HAP-1 (cell line): ENCODE results near the gene CACNG1.
"Not testable (repeated sequence)": the region's sequence is repeated elsewhere in the genome, so short reads cannot be mapped to it uniquely, and the experiment has no call there.

ENCODE experiments used
- DNase-seq, 2 experiments: peaks; one replicate each; pipeline ENCODE4 v3.0.0-alpha.2; 2016 to 2020; ENCODE audit warnings: low spot score in 2 of 2
- H3K27me3 ChIP-seq: fragments of 250-450 bp; sonication (Bioruptor Pico); 2 replicates; pipeline ENCODE4 v1.5.1; 2020; ENCODE audit warnings: low read depth, mild to moderate bottlenecking, moderate library complexity
- H3K36me3 ChIP-seq: fragments of 250-450 bp; sonication (Bioruptor Pico); replicated peaks from 2 replicates; pipeline ENCODE4 v1.5.1; 2020; ENCODE audit warnings: mild to moderate bottlenecking
- H3K4me1 ChIP-seq: fragments of 250-450 bp; sonication (Bioruptor Pico); 2 replicates; pipeline ENCODE4 v1.5.1; 2020; ENCODE audit warnings: mild to moderate bottlenecking
- H3K4me3 ChIP-seq: fragments of 250-450 bp; sonication (Bioruptor Pico); 2 replicates; pipeline ENCODE4 v1.5.1; 2020; ENCODE audit warnings: mild to moderate bottlenecking, moderate library complexity
- H3K9me3 ChIP-seq: fragments of 250-450 bp; sonication (Bioruptor Pico); 2 replicates; pipeline ENCODE4 v1.5.1; 2020; ENCODE audit warnings: mild to moderate bottlenecking, moderate library complexity
- in situ Hi-C: fragments of 300-500 bp; cut with MboI; formaldehyde crosslinking; loops from 3 replicates; pipeline ENCODE4 v1.14.3; 2020; ENCODE audit warnings: low sequenced_read_pairs, inconsistent platforms, mixed read lengths

Gene CACNG1

DNA sequence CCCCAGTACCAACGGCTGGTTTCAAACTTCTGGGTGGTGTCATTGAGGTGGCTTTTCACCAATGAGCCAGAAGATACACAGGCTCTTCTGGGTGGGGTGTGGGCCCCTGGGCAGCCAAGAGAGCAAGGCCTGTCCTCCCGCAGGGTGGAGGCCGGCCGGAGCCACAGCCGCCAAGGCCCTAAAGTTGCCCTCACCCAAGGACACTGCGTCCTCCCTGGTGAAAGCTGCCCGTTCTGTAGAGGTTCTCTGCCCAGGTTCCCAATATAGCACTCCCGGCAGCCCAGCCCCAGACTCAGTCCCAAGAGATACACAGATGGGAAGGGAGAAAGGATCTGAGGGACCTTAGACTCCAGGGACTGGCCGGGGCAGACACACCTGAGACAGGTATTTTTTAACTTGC, 10.7 kb upstream of the CACNG1 start:
- DNase-seq: no peak

DNA sequence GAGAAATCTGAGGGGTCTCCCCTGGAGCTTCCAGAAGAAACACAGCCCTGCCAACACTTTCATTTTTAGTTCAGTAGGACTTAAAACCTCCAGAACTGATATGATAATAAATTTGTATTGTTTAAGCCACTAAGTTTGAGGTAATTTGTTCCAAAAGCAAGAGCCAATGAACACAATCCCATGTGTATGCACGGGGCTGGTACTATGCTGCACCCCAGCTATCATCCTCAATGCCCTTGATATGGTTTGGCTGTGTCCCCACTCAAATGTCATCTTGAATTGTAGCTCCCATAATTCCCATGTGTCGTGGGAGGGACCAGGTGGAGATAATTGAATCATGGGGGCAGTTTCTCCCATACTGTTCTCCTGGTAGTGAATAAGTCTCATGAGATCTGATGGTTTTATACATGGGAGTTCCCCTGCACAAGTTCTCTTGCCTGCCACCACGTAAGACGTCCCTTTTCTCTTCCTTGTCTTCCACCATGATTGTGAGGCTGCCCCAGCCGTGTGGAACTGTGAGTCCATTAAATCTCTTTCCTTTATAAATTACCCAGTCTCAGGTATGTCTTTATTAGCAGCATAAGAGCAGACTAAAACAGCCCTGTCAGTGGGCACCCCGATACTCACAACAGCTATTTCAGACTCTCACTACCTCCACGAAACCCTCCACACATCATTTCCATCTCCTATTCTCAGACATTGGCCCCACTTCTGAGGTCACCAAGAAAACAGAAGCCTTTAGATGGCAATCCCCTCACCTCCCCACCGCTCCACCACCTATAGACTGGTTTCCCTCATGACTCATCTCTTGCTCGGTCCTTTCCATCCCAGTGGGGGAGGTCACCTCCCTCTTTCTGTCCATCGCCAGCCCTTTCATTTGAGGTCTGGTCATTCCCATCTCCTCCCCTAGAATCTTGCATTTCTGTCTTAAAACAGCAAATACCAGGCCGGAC, 8.9 kb upstream of the CACNG1 start:
- Histone ChIP-seq H3K4me3 (no peak overlapping the region), H3K4me1 (no peaks in the 10 kb centered on the region), H3K9me3 (no peaks in the 10 kb centered on the region), H3K27me3 (no peaks in the 10 kb centered on the region), H3K36me3 (no peaks in the 10 kb centered on the region)
- in situ Hi-C loops: no loop called here
- DNase-seq: no peak

More for the DNA sequence above, 10.7 kb upstream of the CACNG1 start:
- H3K4me1 ChIP-seq: no peaks in the 10 kb centered on the region
- no peak overlapping the region for H3K4me3 ChIP-seq
- H3K36me3 ChIP-seq: no peaks in the 10 kb centered on the region
- H3K27me3 ChIP-seq: no peaks in the 10 kb centered on the region
- H3K9me3 ChIP-seq: no peaks in the 10 kb centered on the region
- in situ Hi-C loops: no loop called here

DNA sequence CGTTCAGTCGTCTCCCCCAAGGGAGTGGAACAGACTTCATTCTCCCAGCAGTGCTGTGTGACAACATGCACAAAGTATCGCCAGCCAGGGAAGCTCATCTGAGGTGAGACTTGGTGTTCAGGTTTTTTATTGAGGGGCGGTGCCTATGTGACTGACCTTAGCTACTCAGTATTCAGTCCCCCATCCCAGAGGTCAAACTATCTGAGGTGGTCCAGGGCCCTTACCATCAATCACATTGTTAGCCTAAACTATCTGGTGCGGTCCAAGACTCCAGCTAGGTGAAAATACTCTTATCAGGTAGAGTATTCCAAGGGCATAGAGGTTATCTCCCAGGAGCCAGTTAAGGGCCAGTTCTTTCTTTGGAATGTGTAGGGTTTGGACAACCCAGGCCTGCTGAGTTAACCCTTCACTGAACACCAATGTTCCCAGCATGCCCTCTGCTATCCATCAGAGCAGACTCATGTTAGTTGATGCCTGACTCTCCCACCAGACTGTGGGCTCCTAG, 5.4 kb upstream of the CACNG1 start:
- Histone ChIP-seq H3K36me3 (no peaks in the 10 kb centered on the region), H3K4me1 (no peaks in the 10 kb centered on the region), H3K27me3 (no peaks in the 10 kb centered on the region), H3K9me3 (no peaks in the 10 kb centered on the region), H3K4me3 (no peak overlapping the region)
- no peak for DNase-seq
- in situ Hi-C loops: no loop called here

DNA sequence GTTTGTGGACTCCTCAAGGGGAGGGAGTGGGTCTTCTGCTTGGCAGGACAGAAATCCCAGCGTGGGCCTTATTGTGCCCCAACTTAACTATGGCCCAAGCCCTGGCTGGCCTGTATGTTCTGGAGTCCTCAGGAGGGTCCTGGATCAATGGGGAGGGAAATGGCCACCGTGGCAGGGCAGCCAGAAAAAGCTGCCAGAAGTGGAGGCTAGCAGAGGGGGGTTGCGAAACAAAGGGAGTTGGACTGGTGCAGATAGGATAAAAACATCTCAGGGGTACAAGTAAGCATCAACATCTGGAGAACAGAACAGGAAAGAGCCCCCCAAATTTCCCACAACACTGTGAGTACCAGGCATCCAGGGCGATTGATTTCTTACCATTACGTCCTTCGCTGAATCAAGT, 3.7 kb upstream of the CACNG1 start:
- no peak overlapping the region for H3K4me3 ChIP-seq
- H3K9me3 ChIP-seq: no peaks in the 10 kb centered on the region
- no peak for DNase-seq
- H3K4me1 ChIP-seq: no peaks in the 10 kb centered on the region
- H3K27me3 ChIP-seq: no peaks in the 10 kb centered on the region
- in situ Hi-C loops: no loop called here
- H3K36me3 ChIP-seq: no peaks in the 10 kb centered on the region

DNA sequence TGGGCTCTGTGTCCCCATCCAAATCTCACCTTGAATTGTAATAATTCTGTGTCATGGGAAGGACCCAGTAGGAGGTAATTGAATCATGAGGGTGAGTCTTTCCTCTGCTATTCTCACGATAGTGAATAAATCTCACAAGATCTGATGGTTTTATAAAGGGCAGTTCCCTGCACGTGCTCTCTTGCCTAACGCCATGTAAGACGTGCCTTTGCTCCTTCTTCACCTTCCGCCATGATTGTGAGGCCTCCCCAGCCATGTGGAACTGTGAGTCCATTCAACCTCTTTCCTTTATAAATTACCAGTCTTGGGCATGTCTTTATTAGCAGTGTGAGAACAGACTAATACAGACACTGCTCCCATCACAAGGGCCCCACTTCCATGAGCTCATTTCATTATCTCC, 3.2 kb upstream of the CACNG1 start:
- H3K4me3 ChIP-seq, H3K36me3 ChIP-seq, DNase-seq, H3K9me3 ChIP-seq, H3K4me1 ChIP-seq, H3K27me3 ChIP-seq, in situ Hi-C loops: not testable (repeated sequence)

DNA sequence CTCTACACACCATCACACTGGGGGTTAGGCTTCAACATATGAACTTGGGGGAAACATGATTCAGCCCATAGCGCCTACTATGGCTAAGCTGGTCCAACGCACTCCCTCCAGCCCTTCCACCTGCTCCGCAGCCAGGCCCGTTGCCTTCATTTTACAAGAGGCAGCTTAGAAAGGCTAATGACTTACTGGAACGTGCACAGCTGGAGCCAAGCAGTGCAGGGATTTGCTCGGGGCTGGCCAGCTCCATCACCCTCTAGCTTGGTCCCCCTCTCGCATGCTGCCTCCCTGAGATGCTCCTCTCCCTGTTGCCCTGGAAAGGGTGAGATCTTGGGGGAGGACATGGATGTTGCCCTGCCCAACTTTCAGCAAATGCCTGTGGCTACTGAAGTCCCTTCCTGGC, 2.8 kb upstream of the CACNG1 start:
- in situ Hi-C loops: no loop called here
- Histone ChIP-seq H3K4me3 (no peak overlapping the region), H3K27me3 (no peaks in the 10 kb centered on the region), H3K36me3 (no peaks in the 10 kb centered on the region), H3K9me3 (no peaks in the 10 kb centered on the region), H3K4me1 (no peaks in the 10 kb centered on the region)
- no peak for DNase-seq

GRCh38 chr17:67041941-67042899, 2.1 kb upstream of the CACNG1 start:
- Histone ChIP-seq H3K4me1 (no peaks in the 10 kb centered on the region), H3K4me3 (no peak overlapping the region), H3K36me3 (no peaks in the 10 kb centered on the region), H3K27me3 (no peaks in the 10 kb centered on the region), H3K9me3 (no peaks in the 10 kb centered on the region)
- no peak for DNase-seq
- in situ Hi-C loops: no loop called here

DNA sequence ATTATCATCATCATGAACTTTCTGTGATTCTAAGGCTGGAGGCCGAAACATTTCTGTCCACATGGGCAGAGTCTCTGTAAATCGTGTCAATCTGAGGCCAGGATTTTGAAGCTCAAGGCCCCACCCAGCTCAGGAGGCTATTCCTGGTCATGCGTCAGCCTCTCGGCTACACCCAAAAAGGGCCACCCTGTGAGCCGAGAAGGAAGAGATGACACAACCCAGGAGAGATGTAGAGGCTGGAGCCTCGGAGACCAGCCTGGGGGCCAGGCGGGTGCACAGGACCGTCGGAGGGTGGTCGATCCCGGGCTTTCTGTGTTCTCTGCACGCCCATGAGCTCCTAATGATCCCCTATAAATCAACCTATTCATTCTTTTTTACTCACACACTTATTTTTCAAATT, 1.1 kb upstream of the CACNG1 start:
- no peaks in the 10 kb centered on the region for H3K27me3 ChIP-seq
- H3K9me3 ChIP-seq: no peaks in the 10 kb centered on the region
- no peaks in the 10 kb centered on the region for H3K36me3 ChIP-seq
- no peak overlapping the region for H3K4me3 ChIP-seq
- DNase-seq: no peak
- no peaks in the 10 kb centered on the region for H3K4me1 ChIP-seq
- in situ Hi-C loops: no loop called here

- H3K9me3 ChIP-seq: peaks cover 8% of the 10 kb centered on the region; the same call in 1 of the 2 replicates
- no peaks in the 10 kb centered on the region for H3K4me1 ChIP-seq
- DNase-seq: no peak
- H3K27me3 ChIP-seq: no peaks in the 10 kb centered on the region
- no peak overlapping the region for H3K4me3 ChIP-seq
- in situ Hi-C loops: no loop called here
- H3K36me3 ChIP-seq: no peaks in the 10 kb centered on the region
These were observed 586 bp downstream of the CACNG1 start for GRCh38 chr17:67044940-67045339.

GRCh38 chr17:67046398-67046797, 2.0 kb downstream of the CACNG1 start:
- Histone ChIP-seq H3K36me3 (no peaks in the 10 kb centered on the region), H3K27me3 (no peaks in the 10 kb centered on the region), H3K4me3 (no peak overlapping the region), H3K4me1 (no peaks in the 10 kb centered on the region), H3K9me3 (peaks cover 8% of the 10 kb centered on the region; the same call in 1 of the 2 replicates)
- no peak for DNase-seq
- in situ Hi-C loops: no loop called here

GRCh38 chr17:67047382-67047781, 3.0 kb downstream of the CACNG1 start:
- Histone ChIP-seq H3K4me1 (no peaks in the 10 kb centered on the region), H3K9me3 (peaks cover 8% of the 10 kb centered on the region; the same call in 1 of the 2 replicates), H3K27me3 (no peaks in the 10 kb centered on the region), H3K4me3 (no peak overlapping the region), H3K36me3 (no peaks in the 10 kb centered on the region)
- in situ Hi-C loops: no loop called here
- DNase-seq: no peak

DNA sequence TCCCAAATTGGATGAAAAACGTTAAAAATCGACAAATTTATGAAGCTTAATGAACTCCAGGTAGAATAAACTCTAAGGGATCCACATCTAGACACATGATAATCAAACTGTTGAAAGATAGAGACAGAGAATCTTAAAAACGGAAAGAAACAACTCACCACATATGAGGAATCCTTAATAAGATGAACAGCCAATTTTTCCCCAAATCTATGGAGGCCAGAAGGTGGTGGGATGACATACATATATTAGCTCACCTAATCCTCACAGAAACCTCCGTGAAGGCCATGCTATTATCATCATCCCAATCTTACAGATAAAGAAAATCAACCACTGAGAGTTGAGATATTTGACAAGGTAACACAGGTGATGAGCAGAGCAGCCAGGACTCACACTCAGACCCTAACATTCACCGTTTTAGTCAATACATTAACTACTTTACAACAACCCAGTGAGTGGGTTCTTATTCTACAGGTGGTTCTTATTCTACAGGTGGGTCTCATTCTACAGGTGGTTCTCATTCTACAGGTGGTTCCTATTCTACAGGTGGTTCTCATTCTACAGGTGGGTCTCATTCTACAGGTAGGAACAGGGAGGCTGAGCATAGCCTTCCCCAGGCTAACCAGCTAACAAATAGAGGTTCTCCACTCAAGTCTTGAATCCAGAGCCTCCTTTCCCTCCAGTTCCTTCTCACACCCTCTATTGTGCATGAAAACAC, 4.8 kb downstream of the CACNG1 start:
- Histone ChIP-seq H3K27me3 (no peaks in the 10 kb centered on the region), H3K9me3 (peaks cover 8% of the 10 kb centered on the region; the same call in 1 of the 2 replicates), H3K4me3 (no peak overlapping the region), H3K36me3 (no peaks in the 10 kb centered on the region), H3K4me1 (no peaks in the 10 kb centered on the region)
- in situ Hi-C loops: no loop called here
- no peak for DNase-seq

DNA sequence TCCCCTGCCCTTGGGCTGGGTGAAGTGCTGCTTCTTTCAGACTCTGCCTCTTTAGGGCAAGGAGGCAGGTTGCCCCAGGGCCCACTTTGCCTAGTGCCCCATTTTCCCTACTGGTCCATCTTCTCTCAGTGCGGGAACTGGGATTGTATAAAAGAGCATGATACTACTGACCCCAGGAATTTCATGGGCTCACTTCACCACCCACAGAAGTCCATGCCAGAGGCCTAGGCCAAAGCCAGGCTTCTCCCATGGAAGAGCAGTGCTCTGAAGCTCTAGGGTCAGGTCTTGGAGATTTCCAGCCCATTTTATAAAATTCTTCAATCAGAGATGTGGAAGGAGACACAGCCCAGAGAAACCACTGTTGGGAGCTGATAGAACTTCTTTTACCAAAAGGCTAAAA, 5.7 kb downstream of the CACNG1 start:
- H3K36me3 ChIP-seq: no peaks in the 10 kb centered on the region
- H3K27me3 ChIP-seq: no peaks in the 10 kb centered on the region
- H3K4me3 ChIP-seq: no peak overlapping the region
- no peaks in the 10 kb centered on the region for H3K4me1 ChIP-seq
- in situ Hi-C loops: no loop called here
- H3K9me3 ChIP-seq: peaks cover 8% of the 10 kb centered on the region; the same call in 1 of the 2 replicates
- DNase-seq: no peak
